Mucosa of stomach (tissue), 1 donor: Measurements from ENCODE around the gene KRTAP4-4.
"Not testable (repeated sequence)": the region's sequence is repeated elsewhere in the genome, so short reads cannot be mapped to it uniquely, and the experiment has no call there.

Experiments
- H3K27me3 ChIP-seq: one replicate; pipeline ENCODE4 v1.7.0; 2013; ENCODE audit warnings: mild to moderate bottlenecking, low read length; ENCODE audit not compliant: control insufficient read depth, insufficient read depth
- H3K36me3 ChIP-seq: one replicate; pipeline ENCODE4 v1.7.0; 2013; ENCODE audit warnings: low read length; ENCODE audit not compliant: control insufficient read depth, insufficient read depth
- H3K4me1 ChIP-seq: one replicate; pipeline ENCODE4 v1.7.0; 2013; ENCODE audit warnings: mild to moderate bottlenecking, low read length; ENCODE audit not compliant: control insufficient read depth, insufficient read depth
- H3K4me3 ChIP-seq: one replicate; pipeline ENCODE4 v1.7.0; 2013; ENCODE audit warnings: low read length
- H3K9ac ChIP-seq: one replicate; pipeline ENCODE4 v1.7.0; 2013; ENCODE audit warnings: mild to moderate bottlenecking, low read length, moderate library complexity
- H3K9me3 ChIP-seq: one replicate; pipeline ENCODE4 v1.7.0; 2013; ENCODE audit warnings: mild to moderate bottlenecking, low read length, moderate library complexity; ENCODE audit not compliant: control insufficient read depth
- donor health status: Pancreatic carcinoma.

Gene KRTAP4-4

GRCh38 chr17:41160648-41161047, at the start of gene KRTAP4-4:
Gene KRTAP4-4 (minus strand): TSS chr17:41160748. CDS start chr17:41160691, 57 bp downstream.
- no peak within 1 kb of the TSS for H3K4me3 ChIP-seq
- H3K9me3 ChIP-seq, result no peaks in the 10 kb centered on the region
- no peaks in the 10 kb centered on the region for H3K4me1 ChIP-seq
- H3K9ac ChIP-seq, result no peak within 1 kb of the TSS
- no peaks in the 10 kb centered on the region for H3K36me3 ChIP-seq
- no peaks in the 10 kb centered on the region for H3K27me3 ChIP-seq

GRCh38 chr17:41199421-41200078, 39.0 kb upstream of the KRTAP4-4 start:
- Histone ChIP-seq H3K4me1 (no peaks in the 10 kb centered on the region), H3K4me3 (no peak overlapping the region), H3K9me3 (no peaks in the 10 kb centered on the region), H3K27me3 (no peaks in the 10 kb centered on the region), H3K36me3 (no peaks in the 10 kb centered on the region), H3K9ac (no peak overlapping the region)

GRCh38 chr17:41196068-41196467, 35.5 kb upstream of the KRTAP4-4 start:
- Histone ChIP-seq H3K9me3 (no peaks in the 10 kb centered on the region), H3K36me3 (no peaks in the 10 kb centered on the region), H3K4me1 (no peaks in the 10 kb centered on the region), H3K4me3 (no peak overlapping the region), H3K27me3 (no peaks in the 10 kb centered on the region), H3K9ac (no peak overlapping the region)

- Histone ChIP-seq H3K4me3 (no peak overlapping the region), H3K27me3 (peaks cover 4% of the 10 kb centered on the region), H3K9ac (no peak overlapping the region), H3K36me3 (no peaks in the 10 kb centered on the region), H3K9me3 (no peaks in the 10 kb centered on the region), H3K4me1 (no peaks in the 10 kb centered on the region)
Observed at GRCh38 chr17:41190328-41190727, 29.8 kb upstream of the KRTAP4-4 start.

GRCh38 chr17:41189837-41190318, 29.3 kb upstream of the KRTAP4-4 start, which contains the start of gene KRTAP9-1:
Gene KRTAP9-1 (plus strand): TSS chr17:41189887. CDS start chr17:41189887, 0 bp downstream.
- not testable (repeated sequence) for H3K27me3 ChIP-seq, H3K36me3 ChIP-seq, H3K9ac ChIP-seq, H3K4me3 ChIP-seq, H3K9me3 ChIP-seq, H3K4me1 ChIP-seq

- no peak overlapping the region for H3K4me3 ChIP-seq
- no peaks in the 10 kb centered on the region for H3K4me1 ChIP-seq
- peaks cover 4% of the 10 kb centered on the region for H3K27me3 ChIP-seq
- H3K9ac ChIP-seq, result no peak overlapping the region
- H3K36me3 ChIP-seq, result no peaks in the 10 kb centered on the region
- no peaks in the 10 kb centered on the region for H3K9me3 ChIP-seq
Observed at GRCh38 chr17:41186872-41187271, 26.3 kb upstream of the KRTAP4-4 start.

GRCh38 chr17:41185001-41185400, 24.5 kb upstream of the KRTAP4-4 start:
- no peaks in the 10 kb centered on the region for H3K4me1 ChIP-seq
- H3K4me3 ChIP-seq, result no peak overlapping the region
- no peaks in the 10 kb centered on the region for H3K9me3 ChIP-seq
- no peaks in the 10 kb centered on the region for H3K36me3 ChIP-seq
- H3K27me3 ChIP-seq, result peaks cover under 1% of the 10 kb centered on the region
- no peak overlapping the region for H3K9ac ChIP-seq

GRCh38 chr17:41184480-41184961, 24.0 kb upstream of the KRTAP4-4 start, which contains the start of gene KRTAP4-1:
Gene KRTAP4-1 (minus strand): TSS chr17:41184911. CDS start chr17:41184854, 57 bp downstream.
- H3K4me3 ChIP-seq, result no peak within 1 kb of the TSS

GRCh38 chr17:41178843-41179616, 18.5 kb upstream of the KRTAP4-4 start:
- no peak overlapping the region for H3K4me3 ChIP-seq
- H3K9ac ChIP-seq, result no peak overlapping the region
- no peaks in the 10 kb centered on the region for H3K4me1 ChIP-seq
- H3K36me3 ChIP-seq, result no peaks in the 10 kb centered on the region
- H3K9me3 ChIP-seq, result no peaks in the 10 kb centered on the region
- peaks cover 4% of the 10 kb centered on the region for H3K27me3 ChIP-seq

More at GRCh38 chr17:41184480-41184961, 24.0 kb upstream of the KRTAP4-4 start, which contains the start of gene KRTAP4-1:
- Histone ChIP-seq H3K9ac (no peak within 1 kb of the TSS), H3K36me3 (no peaks in the 10 kb centered on the region), H3K9me3 (no peaks in the 10 kb centered on the region), H3K4me1 (no peaks in the 10 kb centered on the region), H3K27me3 (no peaks in the 10 kb centered on the region)

- no peaks in the 10 kb centered on the region for H3K4me1 ChIP-seq
- H3K9ac ChIP-seq, result no peak overlapping the region
- no peaks in the 10 kb centered on the region for H3K9me3 ChIP-seq
- H3K27me3 ChIP-seq, result peaks cover 4% of the 10 kb centered on the region
- no peak overlapping the region for H3K4me3 ChIP-seq
- H3K36me3 ChIP-seq, result no peaks in the 10 kb centered on the region
Observed at GRCh38 chr17:41178341-41178740, 17.8 kb upstream of the KRTAP4-4 start.

GRCh38 chr17:41177727-41178271, 17.3 kb upstream of the KRTAP4-4 start, which contains the start of gene KRTAP4-2:
Gene KRTAP4-2 (minus strand): TSS chr17:41178221. CDS start chr17:41178164, 57 bp downstream.
- Histone ChIP-seq H3K4me1 (no peaks in the 10 kb centered on the region), H3K9me3 (no peaks in the 10 kb centered on the region), H3K9ac (no peak within 1 kb of the TSS), H3K27me3 (peaks cover 4% of the 10 kb centered on the region), H3K4me3 (no peak within 1 kb of the TSS), H3K36me3 (no peaks in the 10 kb centered on the region)
